HG02870 (cell line): ENCODE measurements around the gene KIF18A.

Experiments
- ATAC-seq: cut with Tn5 transposase; IDR thresholded peaks from one replicate; pipeline ENCODE4 v1.9.1; 2021; ENCODE audit warnings: mild to moderate bottlenecking, moderate library complexity; ENCODE audit not compliant: unreplicated experiment

Gene KIF18A

GRCh38 chr11:27972522-27973170 is 135.3 kb downstream of the KIF18A start:
- no peak for ATAC-seq

- ATAC-seq = no peak
Observed at GRCh38 chr11:27971171-27971570, 136.8 kb downstream of the KIF18A start.
